KMS-11 (cell line): Measurements from ENCODE around the gene ZNF296.

Experiments used
- H2AFZ ChIP-seq: fragments of 200-600 bp; sonication (generic); 2 replicates; pipeline ENCODE4 v1.6.1; 2016; ENCODE audit warnings: antibody characterized with exemption, mixed run types, low read depth
- H3K27ac ChIP-seq: fragments of 200-600 bp; sonication (generic); 2 replicates; pipeline ENCODE4 v1.6.1; 2016; ENCODE audit warnings: mild to moderate bottlenecking, mixed run types
- H3K27me3 ChIP-seq: fragments of 200-600 bp; sonication (generic); 2 replicates; pipeline ENCODE4 v1.6.1; 2017; ENCODE audit warnings: mild to moderate bottlenecking, low read depth, mixed run types, moderate library complexity; ENCODE audit not compliant: insufficient read depth
- H3K36me3 ChIP-seq: fragments of 200-600 bp; sonication (generic); 2 replicates; pipeline ENCODE4 v1.6.1; 2017; ENCODE audit warnings: mild to moderate bottlenecking, mixed run types; ENCODE audit not compliant: insufficient read depth
- H3K4me1 ChIP-seq: fragments of 200-600 bp; sonication (generic); 2 replicates; pipeline ENCODE4 v1.6.1; 2016; ENCODE audit warnings: mild to moderate bottlenecking, low read depth, mixed run types; ENCODE audit not compliant: poor library complexity, severe bottlenecking
- H3K4me2 ChIP-seq: fragments of 200-600 bp; sonication (generic); 2 replicates; pipeline ENCODE4 v1.7.0; 2016; ENCODE audit warnings: mild to moderate bottlenecking, mixed run types
- H3K4me3 ChIP-seq: fragments of 200-600 bp; sonication (generic); IDR thresholded peaks from 2 replicates; pipeline ENCODE4 v1.6.1; 2017; ENCODE audit warnings: low read depth, low read length, mixed read lengths; ENCODE audit not compliant: insufficient read depth
- H3K79me2 ChIP-seq: fragments of 200-600 bp; sonication (generic); 2 replicates; pipeline ENCODE4 v1.6.1; 2016; ENCODE audit warnings: low read depth, mixed run types; ENCODE audit not compliant: insufficient read depth
- H3K9ac ChIP-seq: fragments of 200-600 bp; sonication (generic); 2 replicates; pipeline ENCODE4 v1.6.1; 2016; ENCODE audit warnings: mild to moderate bottlenecking, mixed run types
- H4K20me1 ChIP-seq: fragments of 200-600 bp; sonication (generic); 2 replicates; pipeline ENCODE4 v1.6.1; 2016; ENCODE audit warnings: mild to moderate bottlenecking, mixed run types; ENCODE audit not compliant: insufficient read depth
- TF ChIP-seq, protein P1 (sequence below): fragments of 200-600 bp; sonication (generic); conservative IDR thresholded peaks from 2 replicates; pipeline ENCODE4 v1.6.1; 2017; ENCODE audit warnings: low read depth, mild to moderate bottlenecking, antibody characterized with exemption, low read length, moderate library complexity, mixed read lengths

The ZNF296 gene

DNA sequence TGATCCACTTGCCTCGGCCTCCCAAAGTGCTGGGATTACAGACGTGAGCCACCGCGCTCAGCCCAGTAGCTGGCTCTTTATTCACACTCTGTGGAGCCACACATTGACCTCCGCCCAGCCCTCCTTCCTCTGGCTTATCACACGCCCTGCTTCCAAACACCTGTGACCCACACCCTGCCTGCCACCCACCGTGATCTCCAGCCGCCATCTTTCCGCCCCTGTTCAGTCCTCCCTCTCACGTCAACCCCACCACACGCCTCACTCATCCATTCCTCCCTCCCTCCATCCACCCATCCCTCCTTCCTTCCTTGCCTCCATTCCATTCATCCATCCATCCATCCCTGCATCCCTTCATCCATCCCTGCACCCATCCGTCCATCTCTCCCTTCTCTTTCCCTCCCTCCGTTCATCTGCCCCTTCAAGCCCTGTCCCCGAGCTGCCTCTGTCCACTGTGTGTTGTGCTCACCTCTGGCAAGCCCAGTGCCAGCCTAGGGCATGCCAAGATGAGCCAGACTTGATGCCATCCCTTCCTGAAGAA lies 17.6 kb downstream of the ZNF296 start:
- no peaks in the 10 kb centered on the region for H3K27me3 ChIP-seq
- 0 out of 2 replicates have a peak, but pooled peaks cover 3% of the 10 kb centered on the region for H4K20me1 ChIP-seq
- H3K36me3 ChIP-seq, result peaks cover 17% of the 10 kb centered on the region
- no peaks in the 10 kb centered on the region; the same call in 1 of the 2 replicates for H3K79me2 ChIP-seq
- H3K4me1 ChIP-seq, result peaks cover 28% of the 10 kb centered on the region
- H3K4me2 ChIP-seq, result no peak overlapping the region
- no peak overlapping the region for H2AFZ ChIP-seq
- H3K27ac ChIP-seq, result no peak overlapping the region
- TF ChIP-seq, protein P1, sequence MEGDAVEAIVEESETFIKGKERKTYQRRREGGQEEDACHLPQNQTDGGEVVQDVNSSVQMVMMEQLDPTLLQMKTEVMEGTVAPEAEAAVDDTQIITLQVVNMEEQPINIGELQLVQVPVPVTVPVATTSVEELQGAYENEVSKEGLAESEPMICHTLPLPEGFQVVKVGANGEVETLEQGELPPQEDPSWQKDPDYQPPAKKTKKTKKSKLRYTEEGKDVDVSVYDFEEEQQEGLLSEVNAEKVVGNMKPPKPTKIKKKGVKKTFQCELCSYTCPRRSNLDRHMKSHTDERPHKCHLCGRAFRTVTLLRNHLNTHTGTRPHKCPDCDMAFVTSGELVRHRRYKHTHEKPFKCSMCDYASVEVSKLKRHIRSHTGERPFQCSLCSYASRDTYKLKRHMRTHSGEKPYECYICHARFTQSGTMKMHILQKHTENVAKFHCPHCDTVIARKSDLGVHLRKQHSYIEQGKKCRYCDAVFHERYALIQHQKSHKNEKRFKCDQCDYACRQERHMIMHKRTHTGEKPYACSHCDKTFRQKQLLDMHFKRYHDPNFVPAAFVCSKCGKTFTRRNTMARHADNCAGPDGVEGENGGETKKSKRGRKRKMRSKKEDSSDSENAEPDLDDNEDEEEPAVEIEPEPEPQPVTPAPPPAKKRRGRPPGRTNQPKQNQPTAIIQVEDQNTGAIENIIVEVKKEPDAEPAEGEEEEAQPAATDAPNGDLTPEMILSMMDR, result no peak
- no peak overlapping the region for H3K9ac ChIP-seq
- no peak overlapping the region for H3K4me3 ChIP-seq

DNA sequence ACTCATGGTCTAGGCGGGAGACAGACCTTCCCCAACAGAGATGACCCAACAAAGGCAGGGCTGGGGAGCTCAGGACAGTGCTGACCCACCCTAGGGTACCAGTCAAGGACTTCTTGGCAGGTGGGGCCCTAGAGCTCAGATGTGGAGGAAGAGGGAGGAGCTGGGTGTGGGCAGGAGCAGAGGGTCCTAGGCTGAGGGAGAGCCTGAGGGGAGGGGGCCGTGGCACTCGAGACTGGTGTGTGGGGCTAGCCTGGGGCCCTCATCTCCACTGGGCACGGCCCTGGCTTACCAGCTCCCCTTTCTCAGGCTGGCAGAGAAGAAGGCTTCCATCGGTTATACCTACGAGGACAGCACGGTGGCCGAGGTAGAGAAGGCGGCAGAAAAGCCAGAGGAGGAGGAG lies 18.8 kb downstream of the ZNF296 start:
- TF ChIP-seq, protein P1, result no peak
- Histone ChIP-seq H3K4me3 (no peak overlapping the region), H3K36me3 (peaks cover 13% of the 10 kb centered on the region; the same call in 1 of the 2 replicates), H4K20me1 (0 out of 2 replicates have a peak, but pooled peaks cover 3% of the 10 kb centered on the region), H3K4me1 (peaks cover 37% of the 10 kb centered on the region), H3K27me3 (no peaks in the 10 kb centered on the region), H2AFZ (no peak overlapping the region), H3K4me2 (no peak overlapping the region), H3K27ac (no peak overlapping the region), H3K79me2 (no peaks in the 10 kb centered on the region; the same call in 1 of the 2 replicates), H3K9ac (no peak overlapping the region)

DNA sequence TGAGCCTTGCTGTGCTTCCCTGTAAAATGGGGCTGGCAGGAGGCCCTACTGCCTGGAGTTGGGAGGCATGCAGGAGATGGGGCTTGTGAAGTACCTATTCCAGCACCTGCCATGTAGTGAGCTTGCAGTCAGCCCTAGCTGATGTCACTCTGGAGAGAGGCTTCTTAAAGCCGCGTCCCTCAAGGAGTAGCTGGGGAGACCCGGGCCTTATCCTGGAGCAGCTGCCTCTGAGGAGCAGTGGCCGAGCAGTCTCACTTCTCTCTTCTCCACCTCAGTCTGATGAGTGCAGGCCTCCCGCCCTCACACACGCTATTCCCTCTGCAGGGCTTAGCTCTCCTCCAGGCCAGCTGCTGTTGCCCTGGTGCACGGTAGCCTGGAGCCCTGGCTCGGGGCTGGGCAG lies 19.4 kb downstream of the ZNF296 start:
- Histone ChIP-seq H3K27ac (no peak overlapping the region), H3K4me1 (peaks cover 42% of the 10 kb centered on the region), H3K36me3 (peaks cover 13% of the 10 kb centered on the region; the same call in 1 of the 2 replicates), H2AFZ (no peak overlapping the region), H3K79me2 (no peaks in the 10 kb centered on the region; the same call in 1 of the 2 replicates), H4K20me1 (0 out of 2 replicates have a peak, but pooled peaks cover 3% of the 10 kb centered on the region), H3K4me3 (no peak overlapping the region), H3K4me2 (no peak overlapping the region), H3K9ac (no peak overlapping the region), H3K27me3 (no peaks in the 10 kb centered on the region)
- TF ChIP-seq, protein P1, result no peak

DNA sequence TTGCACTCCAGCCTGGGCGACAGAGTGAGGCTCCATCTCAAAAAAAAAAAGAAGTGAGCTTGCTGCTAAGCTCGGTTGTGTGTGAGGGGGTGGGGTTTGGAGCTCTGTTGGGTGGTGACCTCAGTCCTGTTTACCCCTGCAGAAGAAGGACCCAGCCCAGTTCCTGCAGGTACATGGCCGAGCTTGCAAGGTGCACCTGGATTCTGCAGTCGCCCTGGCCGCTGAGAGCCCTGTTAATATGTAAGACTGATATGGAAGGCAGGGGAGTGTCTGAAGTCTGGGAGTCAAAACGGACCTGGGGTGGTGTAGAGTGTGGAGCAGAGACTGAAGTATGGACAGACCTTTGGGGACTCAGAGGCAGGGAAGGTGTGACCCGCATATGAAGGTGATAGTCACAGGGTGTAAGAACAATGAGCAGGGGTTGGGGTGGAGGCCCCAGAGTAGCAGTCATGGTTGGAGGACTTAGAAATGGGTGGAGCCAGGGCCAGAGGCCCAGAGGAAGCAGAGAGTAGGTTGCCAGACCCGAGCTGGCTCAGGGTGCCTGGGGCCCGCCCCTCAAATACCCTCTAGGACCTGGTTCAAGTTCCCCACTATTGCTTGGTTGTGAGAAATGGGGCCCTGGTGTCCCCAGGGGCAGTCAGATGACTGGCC lies 24.2 kb downstream of the ZNF296 start:
- Histone ChIP-seq H4K20me1 (no peaks in the 10 kb centered on the region), H3K4me1 (peaks cover 69% of the 10 kb centered on the region), H2AFZ (no peak overlapping the region), H3K36me3 (no peaks in the 10 kb centered on the region), H3K79me2 (peaks cover 40% of the 10 kb centered on the region), H3K27me3 (no peaks in the 10 kb centered on the region), H3K27ac (no peak overlapping the region), H3K4me2 (no peak overlapping the region), H3K4me3 (no peak overlapping the region), H3K9ac (no peak overlapping the region)
- TF ChIP-seq, protein P1, result no peak
